HG03439 (cell line): Measurements from ENCODE around the gene KCNIP4.

Source experiments
- ATAC-seq: cut with Tn5 transposase; IDR thresholded peaks from one replicate; pipeline ENCODE4 v1.9.1; 2021; ENCODE audit warnings: mild to moderate bottlenecking, moderate library complexity; ENCODE audit not compliant: unreplicated experiment

Gene KCNIP4

GRCh38 chr4:21596521-21596920, 352.1 kb downstream of the KCNIP4 start:
- no peak for ATAC-seq

- no peak for ATAC-seq
These were observed 354.9 kb downstream of the KCNIP4 start for GRCh38 chr4:21593671-21594001.

- ATAC-seq, result no peak
These were observed 355.5 kb downstream of the KCNIP4 start for GRCh38 chr4:21592970-21593670.

- no peak for ATAC-seq
These were observed 371.5 kb downstream of the KCNIP4 start for GRCh38 chr4:21577056-21577455.

- ATAC-seq, result no peak
These were observed 377.5 kb downstream of the KCNIP4 start for GRCh38 chr4:21571100-21571499.

- ATAC-seq, result no peak
These were observed 378.9 kb downstream of the KCNIP4 start for GRCh38 chr4:21569638-21570037.

- ATAC-seq, result no peak
These were observed 393.5 kb downstream of the KCNIP4 start for GRCh38 chr4:21555083-21555482.

GRCh38 chr4:21554500-21554899, 394.1 kb downstream of the KCNIP4 start:
- no peak for ATAC-seq

GRCh38 chr4:21554066-21554465, 394.5 kb downstream of the KCNIP4 start:
- no peak for ATAC-seq

- no peak for ATAC-seq
These were observed 396.1 kb downstream of the KCNIP4 start for GRCh38 chr4:21552455-21552854.

GRCh38 chr4:21544955-21545354, 403.6 kb downstream of the KCNIP4 start:
- ATAC-seq, result no peak

GRCh38 chr4:21544415-21544814, 404.2 kb downstream of the KCNIP4 start:
- no peak for ATAC-seq

- no peak for ATAC-seq
These were observed 405.1 kb downstream of the KCNIP4 start for GRCh38 chr4:21543514-21543913.

GRCh38 chr4:21535898-21536297, 412.7 kb downstream of the KCNIP4 start:
- ATAC-seq, result no peak

GRCh38 chr4:21531048-21531447, 417.5 kb downstream of the KCNIP4 start:
- no peak for ATAC-seq

GRCh38 chr4:21529214-21529613, 419.4 kb downstream of the KCNIP4 start:
- ATAC-seq, result no peak

- ATAC-seq, result no peak
These were observed 426.3 kb downstream of the KCNIP4 start for GRCh38 chr4:21522296-21522695.

GRCh38 chr4:21517126-21517859, 431.3 kb downstream of the KCNIP4 start:
- ATAC-seq, result no peak

GRCh38 chr4:21514022-21514694, 434.4 kb downstream of the KCNIP4 start:
- ATAC-seq, result no peak

GRCh38 chr4:21512353-21512752, 436.2 kb downstream of the KCNIP4 start:
- ATAC-seq, result no peak

- ATAC-seq, result no peak
These were observed 441.1 kb downstream of the KCNIP4 start for GRCh38 chr4:21507439-21507838.

- ATAC-seq, result no peak
These were observed 457.9 kb downstream of the KCNIP4 start for GRCh38 chr4:21490682-21491081.
